ENCODE data around the gene TMEM254.
"Not testable (repeated sequence)": the region's sequence is repeated elsewhere in the genome, so short reads cannot be mapped to it uniquely, and the experiment has no call there.

DNA sequence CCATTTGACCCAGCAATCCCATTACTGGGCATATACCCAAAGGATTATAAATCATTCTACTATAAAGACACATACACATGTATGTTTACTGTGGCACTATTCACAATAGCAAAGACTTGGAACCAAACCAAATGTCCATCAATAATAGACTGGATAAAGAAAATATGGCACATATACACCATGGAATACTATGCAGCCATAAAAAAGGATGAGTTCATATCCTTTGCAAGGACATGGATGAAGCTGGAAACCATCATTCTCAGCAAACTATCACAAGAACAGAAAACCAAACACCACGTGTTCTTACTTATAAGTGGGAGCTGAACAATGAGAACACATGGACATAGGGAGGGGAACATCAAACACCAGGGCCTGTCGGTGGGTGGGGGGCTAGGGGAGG is 19.8 kb downstream of the TMEM254 start:
- not testable (repeated sequence) for TF ChIP-seq POLR2AphosphoS5 (IDR thresholded peaks at IDR 0.05; ENCODE audit: insufficient read depth in 1 of 2, low read depth in 1 of 2); CTCF (IDR thresholded peaks at IDR 0.05); POLR2A (IDR thresholded peaks at IDR 0.05)
